Immature natural killer cell (primary cell): ENCODE measurements around the gene APOC3. TPM values are rescaled to one million over a fixed set of nuclear protein-coding genes. Genes with fewer than 3 reads are reported as not detected.
"Not testable (repeated sequence)": the region's sequence is repeated elsewhere in the genome, so short reads cannot be mapped to it uniquely, and the experiment has no call there.

Experiments used
- DNase-seq, 3 donors: peaks; one replicate each; pipeline ENCODE4 v3.0.0; 2022; ENCODE audit warnings: mixed read lengths in 1 of 3
- H3K27ac Mint-ChIP-seq, 6 donors: one replicate each; pipeline ENCODE4 v1.8.0; 2020; ENCODE audit warnings: mixed read lengths in 6 of 6, mild to moderate bottlenecking in 5 of 6, inconsistent platforms in 4 of 6, moderate library complexity in 3 of 6
- H3K27me3 Mint-ChIP-seq, 3 donors: one replicate each; pipeline ENCODE4 v1.8.0; 2020 to 2021; ENCODE audit warnings: low read depth in 3 of 3, mild to moderate bottlenecking in 3 of 3, mixed read lengths in 3 of 3, moderate library complexity in 3 of 3, inconsistent platforms in 1 of 3
- H3K36me3 Mint-ChIP-seq, 3 donors: one replicate each; pipeline ENCODE4 v1.8.0; 2020; ENCODE audit warnings: mixed read lengths in 3 of 3, inconsistent platforms in 2 of 3, mild to moderate bottlenecking in 2 of 3
- H3K4me1 Mint-ChIP-seq, 2 donors: one replicate each; pipeline ENCODE4 v1.8.0; 2020; ENCODE audit warnings: inconsistent platforms in 2 of 2, mild to moderate bottlenecking in 2 of 2, mixed read lengths in 2 of 2, moderate library complexity in 1 of 2
- H3K4me3 Mint-ChIP-seq, 5 donors: one replicate each; pipeline ENCODE4 v1.8.0; 2020; ENCODE audit warnings: mild to moderate bottlenecking in 5 of 5, mixed read lengths in 5 of 5, inconsistent platforms in 3 of 5, moderate library complexity in 3 of 5
- H3K9me3 Mint-ChIP-seq, 6 donors: one replicate each; pipeline ENCODE4 v1.8.0; 2020; ENCODE audit warnings: mild to moderate bottlenecking in 6 of 6, mixed read lengths in 6 of 6, inconsistent platforms in 4 of 6, moderate library complexity in 3 of 6
- polyA plus RNA-seq, 3 donors: library from polyadenylated mRNA; unstranded; fragments of 300-500 nt; fragmentation: Illumina TruSeq; gene quantifications; one replicate each; pipeline ENCODE4 v1.2.3, GENCODE V29; 2021

The APOC3 gene
- polyA plus RNA-seq, 3 donors from 2014 or later, result not detected

- Mint-ChIP-seq H3K27ac (no peak overlapping the region), H3K4me1 (peaks cover 6 to 8% of the 10 kb centered on the region in 2 donors), H3K27me3 (peaks cover 0 to 4% (median 4%) of the 10 kb centered on the region in 3 donors), H3K4me3 (no peak overlapping the region), H3K9me3 (no peaks in the 10 kb centered on the region), H3K36me3 (no peaks in the 10 kb centered on the region)
- no peak for DNase-seq
Observed at GRCh38 chr11:116830184-116830912, 641 bp downstream of the APOC3 start.

- no peak overlapping the region for H3K27ac Mint-ChIP-seq
- no peaks in the 10 kb centered on the region for H3K36me3 Mint-ChIP-seq
Observed at GRCh38 chr11:116831790-116832349, 2.2 kb downstream of the APOC3 start.

GRCh38 chr11:116832350-116833290, 2.9 kb downstream of the APOC3 start:
- no peaks in the 10 kb centered on the region for H3K36me3 Mint-ChIP-seq
- no peaks in the 10 kb centered on the region for H3K9me3 Mint-ChIP-seq
- peaks cover 0 to 5% (median 5%) of the 10 kb centered on the region in 3 donors for H3K27me3 Mint-ChIP-seq
- no peak overlapping the region for H3K27ac Mint-ChIP-seq
- DNase-seq, result no peak
- H3K4me3 Mint-ChIP-seq, result no peak overlapping the region
- H3K4me1 Mint-ChIP-seq, result peaks cover 14 to 18% of the 10 kb centered on the region in 2 donors

More at GRCh38 chr11:116831790-116832349, 2.2 kb downstream of the APOC3 start:
- H3K4me3 Mint-ChIP-seq, result no peak overlapping the region
- no peak for DNase-seq
- H3K4me1 Mint-ChIP-seq, result peaks cover 14 to 18% of the 10 kb centered on the region in 2 donors
- peaks cover 0 to 5% (median 5%) of the 10 kb centered on the region in 3 donors for H3K27me3 Mint-ChIP-seq
- no peaks in the 10 kb centered on the region for H3K9me3 Mint-ChIP-seq

- Mint-ChIP-seq H3K27ac (no peak overlapping the region), H3K4me3 (no peak overlapping the region), H3K27me3 (peaks cover 0 to 5% (median 5%) of the 10 kb centered on the region in 3 donors), H3K4me1 (peaks cover 14 to 18% of the 10 kb centered on the region in 2 donors), H3K36me3 (no peaks in the 10 kb centered on the region), H3K9me3 (no peaks in the 10 kb centered on the region)
- no peak for DNase-seq
Observed at GRCh38 chr11:116833491-116833815, 3.7 kb downstream of the APOC3 start.

- Mint-ChIP-seq H3K36me3 (no peaks in the 10 kb centered on the region), H3K27me3 (peaks cover 0 to 5% (median 5%) of the 10 kb centered on the region in 3 donors), H3K4me1 (peaks cover 14 to 18% of the 10 kb centered on the region in 2 donors), H3K4me3 (peak overlapping the region in 3 of 5 donors; percentile 21 to 57 (median 48)), H3K27ac (peak overlapping the region in 1 of 6 donors; percentile 76), H3K9me3 (no peaks in the 10 kb centered on the region)
- DNase-seq, result no peak
Observed at GRCh38 chr11:116833816-116834534, 4.3 kb downstream of the APOC3 start.

GRCh38 chr11:116834535-116835041, 4.9 kb downstream of the APOC3 start:
- H3K4me3 Mint-ChIP-seq, result peak overlapping the region; percentile 66 to 83 (median 69)
- peaks cover 14 to 18% of the 10 kb centered on the region in 2 donors for H3K4me1 Mint-ChIP-seq
- DNase-seq, H3K9me3 Mint-ChIP-seq, H3K36me3 Mint-ChIP-seq, H3K27me3 Mint-ChIP-seq: not testable (repeated sequence)
- peak overlapping the region in 2 of 6 donors; percentile 24 to 61 for H3K27ac Mint-ChIP-seq

- no peaks in the 10 kb centered on the region for H3K9me3 Mint-ChIP-seq
- H3K27me3 Mint-ChIP-seq, result peaks cover 0 to 5% (median 5%) of the 10 kb centered on the region in 3 donors
- peak overlapping the region in 2 of 6 donors; percentile 71 to 78 for H3K27ac Mint-ChIP-seq
- peaks cover 14 to 18% of the 10 kb centered on the region in 2 donors for H3K4me1 Mint-ChIP-seq
- H3K36me3 Mint-ChIP-seq, result no peaks in the 10 kb centered on the region
- peak in 1 of 3 donors; percentile 14 for DNase-seq
- peak overlapping the region; percentile 79 to 84 (median 80) for H3K4me3 Mint-ChIP-seq
Observed at GRCh38 chr11:116835042-116835772, 5.5 kb downstream of the APOC3 start.

- Mint-ChIP-seq H3K27me3 (peaks cover 0 to 5% (median 5%) of the 10 kb centered on the region in 3 donors), H3K36me3 (no peaks in the 10 kb centered on the region)
Observed at GRCh38 chr11:116835791-116836631, 6.3 kb downstream of the APOC3 start.

GRCh38 chr11:116836632-116836991, 6.9 kb downstream of the APOC3 start:
- H3K27ac Mint-ChIP-seq, result no peak overlapping the region

More at GRCh38 chr11:116835791-116836631, 6.3 kb downstream of the APOC3 start:
- H3K9me3 Mint-ChIP-seq, result no peaks in the 10 kb centered on the region
- peak overlapping the region in 3 of 6 donors; percentile 51 to 78 (median 71) for H3K27ac Mint-ChIP-seq
- H3K4me3 Mint-ChIP-seq, result peak overlapping the region; percentile 79 to 84 (median 80)
- peak; percentile 71 to 83 (median 80) for DNase-seq
- H3K4me1 Mint-ChIP-seq, result peaks cover 14 to 18% of the 10 kb centered on the region in 2 donors

GRCh38 chr11:116837231-116838091, 7.8 kb downstream of the APOC3 start, which contains the start of gene APOA1:
APOA1 (minus strand) TSS chr11:116837622; CDS start chr11:116837387, 235 bp downstream.
- Mint-ChIP-seq H3K4me1 (peaks cover 14 to 18% of the 10 kb centered on the region in 2 donors), H3K27me3 (peaks cover 0 to 5% (median 5%) of the 10 kb centered on the region in 3 donors), H3K27ac (no peak within 1 kb of the TSS), H3K4me3 (peak within 1 kb of the TSS in 2 of 5 donors; percentile 7 to 80), H3K36me3 (no peaks in the 10 kb centered on the region), H3K9me3 (no peaks in the 10 kb centered on the region)
- no peak for DNase-seq

More at GRCh38 chr11:116836632-116836991, 6.9 kb downstream of the APOC3 start:
- Mint-ChIP-seq H3K36me3 (no peaks in the 10 kb centered on the region), H3K4me1 (peaks cover 14 to 18% of the 10 kb centered on the region in 2 donors), H3K27me3 (peaks cover 0 to 5% (median 5%) of the 10 kb centered on the region in 3 donors), H3K4me3 (peak overlapping the region in 2 of 5 donors; percentile 7 to 80), H3K9me3 (no peaks in the 10 kb centered on the region)
- DNase-seq, result no peak
